Memory B cell (primary cell): Measurements from ENCODE around the gene PLEKHM2.

ENCODE experiments used
- ATAC-seq: fragments of 150-1000 bp; cut with Tn5 transposase; 2 replicates; pipeline ENCODE4 v1.10.0; 2021; ENCODE audit warnings: low read depth, mild to moderate bottlenecking, moderate library complexity
- DNase-seq, 2 donors: peaks; one replicate each; pipeline ENCODE4 v3.0.0; 2022; ENCODE audit warnings: low spot score in 2 of 2
- H3K27ac Mint-ChIP-seq: one replicate; pipeline ENCODE4 v1.8.0; 2022; ENCODE audit warnings: mild to moderate bottlenecking, moderate library complexity, mixed read lengths
- H3K27me3 Mint-ChIP-seq: one replicate; pipeline ENCODE4 v1.8.0; 2022; ENCODE audit warnings: mixed read lengths
- H3K36me3 Mint-ChIP-seq: one replicate; pipeline ENCODE4 v1.8.0; 2022; ENCODE audit warnings: mild to moderate bottlenecking, mixed read lengths
- H3K4me1 Mint-ChIP-seq: one replicate; pipeline ENCODE4 v1.8.0; 2022; ENCODE audit warnings: mixed read lengths
- H3K4me3 Mint-ChIP-seq: one replicate; pipeline ENCODE4 v1.8.0; 2022; ENCODE audit warnings: mild to moderate bottlenecking, moderate library complexity, mixed read lengths
- H3K9me3 Mint-ChIP-seq: one replicate; pipeline ENCODE4 v1.8.0; 2022; ENCODE audit warnings: mixed read lengths

Gene PLEKHM2

GRCh38 chr1:15702722-15703550, 18.8 kb downstream of the PLEKHM2 start:
- ATAC-seq (no peak), DNase-seq (no peak)
- no peak overlapping the region for H3K4me3 Mint-ChIP-seq
- peaks cover 20% of the 10 kb centered on the region for H3K36me3 Mint-ChIP-seq
- H3K27ac Mint-ChIP-seq: no peak overlapping the region
- H3K4me1 Mint-ChIP-seq: peaks cover 29% of the 10 kb centered on the region
- H3K9me3 Mint-ChIP-seq: no peaks in the 10 kb centered on the region
- no peaks in the 10 kb centered on the region for H3K27me3 Mint-ChIP-seq

- no peak overlapping the region for H3K27ac Mint-ChIP-seq
- peaks cover 27% of the 10 kb centered on the region for H3K4me1 Mint-ChIP-seq
- DNase-seq (no peak), ATAC-seq (no peak)
- no peaks in the 10 kb centered on the region for H3K27me3 Mint-ChIP-seq
- H3K9me3 Mint-ChIP-seq: no peaks in the 10 kb centered on the region
- no peak overlapping the region for H3K4me3 Mint-ChIP-seq
- peaks cover 20% of the 10 kb centered on the region for H3K36me3 Mint-ChIP-seq
These were observed 19.4 kb downstream of the PLEKHM2 start for GRCh38 chr1:15703562-15703961.

GRCh38 chr1:15704526-15705183, 20.5 kb downstream of the PLEKHM2 start:
- Mint-ChIP-seq H3K27ac (peak overlapping the region; percentile 19), H3K27me3 (no peaks in the 10 kb centered on the region), H3K36me3 (peaks cover 20% of the 10 kb centered on the region), H3K4me1 (peaks cover 27% of the 10 kb centered on the region), H3K9me3 (no peaks in the 10 kb centered on the region), H3K4me3 (no peak overlapping the region)
- ATAC-seq: no peak
- no peak for DNase-seq

GRCh38 chr1:15705184-15705566, 21.1 kb downstream of the PLEKHM2 start:
- no peak for ATAC-seq
- no peaks in the 10 kb centered on the region for H3K27me3 Mint-ChIP-seq
- no peak overlapping the region for H3K4me3 Mint-ChIP-seq
- no peak for DNase-seq
- no peak overlapping the region for H3K27ac Mint-ChIP-seq
- no peaks in the 10 kb centered on the region for H3K9me3 Mint-ChIP-seq
- H3K4me1 Mint-ChIP-seq: peaks cover 27% of the 10 kb centered on the region
- peaks cover 20% of the 10 kb centered on the region for H3K36me3 Mint-ChIP-seq

GRCh38 chr1:15706751-15707150, 22.6 kb downstream of the PLEKHM2 start:
- H3K36me3 Mint-ChIP-seq: peaks cover 19% of the 10 kb centered on the region
- no peak for ATAC-seq
- H3K27ac Mint-ChIP-seq: peak overlapping the region; percentile 75
- H3K4me3 Mint-ChIP-seq: no peak overlapping the region
- H3K9me3 Mint-ChIP-seq: no peaks in the 10 kb centered on the region
- H3K27me3 Mint-ChIP-seq: no peaks in the 10 kb centered on the region
- no peak for DNase-seq
- peaks cover 25% of the 10 kb centered on the region for H3K4me1 Mint-ChIP-seq

- ATAC-seq: no peak
- no peaks in the 10 kb centered on the region for H3K9me3 Mint-ChIP-seq
These were observed 23.3 kb downstream of the PLEKHM2 start for GRCh38 chr1:15707239-15707925.

GRCh38 chr1:15708486-15709137, 24.5 kb downstream of the PLEKHM2 start:
- peaks cover 20% of the 10 kb centered on the region for H3K4me1 Mint-ChIP-seq
- H3K36me3 Mint-ChIP-seq: peaks cover 18% of the 10 kb centered on the region
- H3K27ac Mint-ChIP-seq: no peak overlapping the region
- DNase-seq (no peak), ATAC-seq (no peak)
- no peak overlapping the region for H3K4me3 Mint-ChIP-seq
- H3K9me3 Mint-ChIP-seq: no peaks in the 10 kb centered on the region
- no peaks in the 10 kb centered on the region for H3K27me3 Mint-ChIP-seq

More at GRCh38 chr1:15707239-15707925, 23.3 kb downstream of the PLEKHM2 start:
- H3K36me3 Mint-ChIP-seq: peaks cover 18% of the 10 kb centered on the region
- no peak overlapping the region for H3K4me3 Mint-ChIP-seq
- H3K27me3 Mint-ChIP-seq: no peaks in the 10 kb centered on the region
- H3K27ac Mint-ChIP-seq: no peak overlapping the region
- peaks cover 25% of the 10 kb centered on the region for H3K4me1 Mint-ChIP-seq
- no peak for DNase-seq

- Mint-ChIP-seq H3K9me3 (no peaks in the 10 kb centered on the region), H3K4me3 (no peak overlapping the region), H3K27me3 (no peaks in the 10 kb centered on the region), H3K27ac (no peak overlapping the region), H3K4me1 (peaks cover 17% of the 10 kb centered on the region), H3K36me3 (peaks cover 17% of the 10 kb centered on the region)
- DNase-seq (no peak), ATAC-seq (no peak)
These were observed 25.1 kb downstream of the PLEKHM2 start for GRCh38 chr1:15709226-15709625.

- Mint-ChIP-seq H3K36me3 (peaks cover 3% of the 10 kb centered on the region), H3K9me3 (no peaks in the 10 kb centered on the region), H3K4me1 (peaks cover 8% of the 10 kb centered on the region), H3K27me3 (no peaks in the 10 kb centered on the region), H3K4me3 (no peak overlapping the region), H3K27ac (no peak overlapping the region)
- DNase-seq (no peak), ATAC-seq (no peak)
These were observed 28.0 kb downstream of the PLEKHM2 start for GRCh38 chr1:15712168-15712567.

GRCh38 chr1:15714406-15715136, 30.5 kb downstream of the PLEKHM2 start:
- DNase-seq (no peak), ATAC-seq (no peak)
- H3K4me1 Mint-ChIP-seq: peaks cover 6% of the 10 kb centered on the region
- H3K9me3 Mint-ChIP-seq: no peaks in the 10 kb centered on the region
- H3K4me3 Mint-ChIP-seq: no peak overlapping the region
- H3K27me3 Mint-ChIP-seq: no peaks in the 10 kb centered on the region
- H3K36me3 Mint-ChIP-seq: peaks cover 16% of the 10 kb centered on the region
- H3K27ac Mint-ChIP-seq: no peak overlapping the region

- H3K36me3 Mint-ChIP-seq: peaks cover 26% of the 10 kb centered on the region
- H3K9me3 Mint-ChIP-seq: no peaks in the 10 kb centered on the region
- H3K4me3 Mint-ChIP-seq: no peak overlapping the region
- DNase-seq: no peak
- H3K27ac Mint-ChIP-seq: no peak overlapping the region
- H3K4me1 Mint-ChIP-seq: peaks cover 3% of the 10 kb centered on the region
- no peak for ATAC-seq
- H3K27me3 Mint-ChIP-seq: no peaks in the 10 kb centered on the region
These were observed 33.5 kb downstream of the PLEKHM2 start for GRCh38 chr1:15717418-15718125.

GRCh38 chr1:15718199-15718601, 34.1 kb downstream of the PLEKHM2 start:
- H3K9me3 Mint-ChIP-seq: no peaks in the 10 kb centered on the region
- ATAC-seq: no peak
- no peaks in the 10 kb centered on the region for H3K27me3 Mint-ChIP-seq
- H3K4me3 Mint-ChIP-seq: no peak overlapping the region
- no peak overlapping the region for H3K27ac Mint-ChIP-seq
- no peak for DNase-seq
- H3K36me3 Mint-ChIP-seq: peaks cover 28% of the 10 kb centered on the region
- H3K4me1 Mint-ChIP-seq: peaks cover 3% of the 10 kb centered on the region
